ENCODE data around the gene PHRF1. TPM values are rescaled to one million over a fixed set of nuclear protein-coding genes. Genes with fewer than 3 reads are reported as not detected.

Gene PHRF1, protein sequence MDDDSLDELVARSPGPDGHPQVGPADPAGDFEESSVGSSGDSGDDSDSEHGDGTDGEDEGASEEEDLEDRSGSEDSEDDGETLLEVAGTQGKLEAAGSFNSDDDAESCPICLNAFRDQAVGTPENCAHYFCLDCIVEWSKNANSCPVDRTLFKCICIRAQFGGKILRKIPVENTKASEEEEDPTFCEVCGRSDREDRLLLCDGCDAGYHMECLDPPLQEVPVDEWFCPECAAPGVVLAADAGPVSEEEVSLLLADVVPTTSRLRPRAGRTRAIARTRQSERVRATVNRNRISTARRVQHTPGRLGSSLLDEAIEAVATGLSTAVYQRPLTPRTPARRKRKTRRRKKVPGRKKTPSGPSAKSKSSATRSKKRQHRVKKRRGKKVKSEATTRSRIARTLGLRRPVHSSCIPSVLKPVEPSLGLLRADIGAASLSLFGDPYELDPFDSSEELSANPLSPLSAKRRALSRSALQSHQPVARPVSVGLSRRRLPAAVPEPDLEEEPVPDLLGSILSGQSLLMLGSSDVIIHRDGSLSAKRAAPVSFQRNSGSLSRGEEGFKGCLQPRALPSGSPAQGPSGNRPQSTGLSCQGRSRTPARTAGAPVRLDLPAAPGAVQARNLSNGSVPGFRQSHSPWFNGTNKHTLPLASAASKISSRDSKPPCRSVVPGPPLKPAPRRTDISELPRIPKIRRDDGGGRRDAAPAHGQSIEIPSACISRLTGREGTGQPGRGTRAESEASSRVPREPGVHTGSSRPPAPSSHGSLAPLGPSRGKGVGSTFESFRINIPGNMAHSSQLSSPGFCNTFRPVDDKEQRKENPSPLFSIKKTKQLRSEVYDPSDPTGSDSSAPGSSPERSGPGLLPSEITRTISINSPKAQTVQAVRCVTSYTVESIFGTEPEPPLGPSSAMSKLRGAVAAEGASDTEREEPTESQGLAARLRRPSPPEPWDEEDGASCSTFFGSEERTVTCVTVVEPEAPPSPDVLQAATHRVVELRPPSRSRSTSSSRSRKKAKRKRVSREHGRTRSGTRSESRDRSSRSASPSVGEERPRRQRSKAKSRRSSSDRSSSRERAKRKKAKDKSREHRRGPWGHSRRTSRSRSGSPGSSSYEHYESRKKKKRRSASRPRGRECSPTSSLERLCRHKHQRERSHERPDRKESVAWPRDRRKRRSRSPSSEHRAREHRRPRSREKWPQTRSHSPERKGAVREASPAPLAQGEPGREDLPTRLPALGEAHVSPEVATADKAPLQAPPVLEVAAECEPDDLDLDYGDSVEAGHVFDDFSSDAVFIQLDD (N-terminal part only)
- 10 to 100 TPM; 24.5 to 38.2 (median 28.7) TPM for total RNA-seq

DNA sequence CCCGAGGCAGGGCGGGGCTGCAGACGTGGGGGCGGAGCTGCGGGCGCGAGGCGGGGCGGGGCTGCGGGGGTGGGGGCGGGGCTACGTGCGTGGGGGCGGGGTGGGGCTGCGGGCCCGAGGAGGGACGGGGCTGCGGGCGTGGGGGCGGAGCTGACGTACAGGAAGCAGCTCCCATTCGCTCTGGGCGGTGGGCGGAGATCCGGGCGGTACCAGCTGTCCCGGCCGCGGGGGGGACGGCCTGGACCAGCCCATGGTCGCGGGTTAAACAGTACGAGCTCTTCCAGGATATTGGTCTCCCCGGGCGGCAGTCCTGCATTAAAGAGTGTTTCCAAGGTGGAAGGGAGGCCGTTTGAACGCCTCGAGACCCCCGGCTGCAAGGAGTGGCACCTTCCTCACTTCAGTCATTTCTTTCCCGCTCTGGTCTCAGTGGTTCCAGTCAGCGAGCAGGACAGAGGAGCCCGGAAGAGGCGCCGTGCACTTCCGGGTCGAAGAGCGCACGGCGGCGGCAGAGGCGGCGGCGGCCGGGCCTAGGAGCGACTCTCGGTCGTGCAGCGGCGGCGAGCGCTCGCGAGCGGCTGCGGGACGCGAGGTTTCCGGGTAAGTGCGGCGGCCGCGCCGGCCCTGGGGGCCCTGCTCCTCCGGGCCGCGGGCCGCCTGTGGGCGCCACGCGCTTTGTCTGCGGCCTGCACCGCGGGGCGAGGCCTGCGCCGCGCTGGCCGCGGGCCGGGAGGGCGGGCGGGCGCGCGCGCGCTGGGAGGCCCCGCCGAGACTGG is at the start of gene PHRF1:
Gene PHRF1 (plus strand): TSS at position 475 of the 773 bp plus-strand sequence. CDS start 5,043 bp downstream, outside the sequence.
- WGBS = 1% methylated on average over 32 of the region's 99 CpGs
- peaks cover 49 to 62% (median 55%) of the 10 kb centered on the region in 4 donors for H3K4me1 ChIP-seq
- intact Hi-C loops (cut with DNase I) = no loop called here
- H3K36me3 ChIP-seq = peaks cover 0 to 1% (median 0%) of the 10 kb centered on the region in 4 donors
- H3K27ac ChIP-seq (replicated peaks in 1 of 4) = peak within 1 kb of the TSS; percentile 91 to 94 (median 94)
- H3K27me3 ChIP-seq = no peaks in the 10 kb centered on the region
- peak within 1 kb of the TSS; percentile 64 to 94 (median 76) for H3K4me3 ChIP-seq
- no peaks in the 10 kb centered on the region for H3K9me3 ChIP-seq
- peak; percentile 98 for DNase-seq (ENCODE audit: extremely low spot score)
- TF ChIP-seq POLR2A (IDR thresholded peaks at IDR 0.05; ENCODE audit: low read depth) (peak; percentile 71), POLR2AphosphoS5 (IDR thresholded peaks at IDR 0.05) (peak; percentile 84 to 89), EP300 (IDR thresholded peaks at IDR 0.05) (peak; percentile 49)
- TF ChIP-seq, protein P1, sequence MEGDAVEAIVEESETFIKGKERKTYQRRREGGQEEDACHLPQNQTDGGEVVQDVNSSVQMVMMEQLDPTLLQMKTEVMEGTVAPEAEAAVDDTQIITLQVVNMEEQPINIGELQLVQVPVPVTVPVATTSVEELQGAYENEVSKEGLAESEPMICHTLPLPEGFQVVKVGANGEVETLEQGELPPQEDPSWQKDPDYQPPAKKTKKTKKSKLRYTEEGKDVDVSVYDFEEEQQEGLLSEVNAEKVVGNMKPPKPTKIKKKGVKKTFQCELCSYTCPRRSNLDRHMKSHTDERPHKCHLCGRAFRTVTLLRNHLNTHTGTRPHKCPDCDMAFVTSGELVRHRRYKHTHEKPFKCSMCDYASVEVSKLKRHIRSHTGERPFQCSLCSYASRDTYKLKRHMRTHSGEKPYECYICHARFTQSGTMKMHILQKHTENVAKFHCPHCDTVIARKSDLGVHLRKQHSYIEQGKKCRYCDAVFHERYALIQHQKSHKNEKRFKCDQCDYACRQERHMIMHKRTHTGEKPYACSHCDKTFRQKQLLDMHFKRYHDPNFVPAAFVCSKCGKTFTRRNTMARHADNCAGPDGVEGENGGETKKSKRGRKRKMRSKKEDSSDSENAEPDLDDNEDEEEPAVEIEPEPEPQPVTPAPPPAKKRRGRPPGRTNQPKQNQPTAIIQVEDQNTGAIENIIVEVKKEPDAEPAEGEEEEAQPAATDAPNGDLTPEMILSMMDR (IDR thresholded peaks at IDR 0.05) = no peak

DNA sequence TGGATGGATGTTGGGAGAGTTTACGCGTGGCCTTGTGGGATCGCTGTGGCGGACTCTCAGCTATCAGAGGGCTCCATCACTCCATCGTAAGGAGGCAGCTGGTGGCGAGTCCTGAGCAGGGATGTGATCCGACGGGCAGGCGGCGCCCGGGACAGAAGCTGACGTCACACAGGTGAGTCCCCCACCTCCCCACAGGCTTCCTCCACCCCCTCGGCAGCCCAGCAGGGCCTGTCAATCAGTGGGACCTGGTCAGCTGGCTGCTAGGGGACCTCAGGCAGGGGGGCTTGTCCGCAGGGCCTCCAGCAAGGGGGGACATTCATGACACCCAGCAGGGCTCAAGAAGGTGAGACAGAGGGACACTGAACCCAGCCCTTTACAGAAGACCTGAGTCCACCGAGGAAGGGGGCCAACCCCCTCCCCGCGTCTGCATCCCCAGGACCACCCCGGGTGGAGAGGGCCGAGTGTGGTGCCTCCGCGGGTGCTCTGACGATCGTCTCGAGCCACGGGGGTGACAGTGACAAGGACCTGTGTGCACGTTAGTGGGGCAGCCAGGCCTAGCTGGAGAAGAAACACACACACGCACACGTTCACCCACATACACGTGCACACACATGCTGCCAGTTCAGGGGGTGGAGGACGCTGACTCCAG is 48.0 kb upstream of the PHRF1 start:
- H3K27me3 ChIP-seq = no peaks in the 10 kb centered on the region
- peaks cover 18 to 29% (median 25%) of the 10 kb centered on the region in 4 donors for H3K36me3 ChIP-seq
- no peaks in the 10 kb centered on the region for H3K9me3 ChIP-seq
- no peak overlapping the region for H3K4me3 ChIP-seq
- no peak overlapping the region for H3K27ac ChIP-seq (replicated peaks in 1 of 4)
- H3K4me1 ChIP-seq = peaks cover 4 to 11% (median 7%) of the 10 kb centered on the region in 4 donors
- WGBS = 72% methylated on average over 7 of the region's 30 CpGs
- TF ChIP-seq, protein P1 (IDR thresholded peaks at IDR 0.05) = no peak
- TF ChIP-seq POLR2A (IDR thresholded peaks at IDR 0.05; ENCODE audit: low read depth) = no peak
- no peak for TF ChIP-seq POLR2AphosphoS5 (IDR thresholded peaks at IDR 0.05)
- no peak for TF ChIP-seq EP300 (IDR thresholded peaks at IDR 0.05)
- intact Hi-C loops (cut with DNase I) = no loop called here
- no peak for DNase-seq (ENCODE audit: extremely low spot score)

DNA sequence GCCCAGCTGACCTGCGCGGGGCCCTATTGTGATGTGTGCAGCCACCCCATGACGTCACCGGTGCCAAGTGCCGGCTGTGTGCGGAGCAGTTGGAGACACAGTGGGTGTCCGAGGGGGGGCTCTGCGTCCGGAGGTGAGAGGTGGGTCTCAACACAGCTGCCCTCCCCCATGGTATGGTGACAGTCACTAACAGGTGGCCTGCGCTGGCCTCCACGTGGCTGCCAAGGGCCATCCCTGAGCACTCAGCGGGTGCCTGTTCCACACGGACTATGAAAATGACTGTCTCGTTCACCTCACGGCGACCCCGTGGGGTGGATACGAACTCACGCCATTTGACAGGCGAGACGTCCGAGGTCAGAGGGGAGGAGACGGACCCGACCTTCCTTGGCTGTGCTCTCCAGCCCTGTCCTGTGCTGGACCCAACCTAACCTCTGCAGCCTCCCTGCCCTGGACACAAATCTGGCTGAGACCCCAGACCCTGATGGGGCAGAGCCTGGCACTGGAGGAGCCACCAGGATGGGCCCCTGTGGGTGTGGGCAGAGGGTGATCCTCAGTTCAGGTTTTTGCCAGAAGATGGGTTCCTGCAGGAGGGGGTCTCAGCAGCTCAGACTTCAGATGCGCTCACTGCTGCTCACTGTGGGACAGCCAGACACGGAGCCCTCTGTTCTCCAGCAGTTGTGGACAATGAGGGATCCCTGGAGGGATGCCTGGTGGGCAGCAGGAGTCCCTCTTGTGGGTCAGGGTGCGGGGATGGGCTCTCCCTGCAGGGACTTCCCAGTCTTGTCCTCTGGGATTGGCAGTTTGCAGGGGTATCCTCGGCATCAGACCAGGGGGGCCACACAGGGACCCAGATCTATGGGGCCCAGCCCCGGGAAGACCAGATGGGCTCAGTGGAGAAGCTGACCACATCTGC is 47.2 kb upstream of the PHRF1 start:
- Histone ChIP-seq H3K4me1 (peaks cover 9 to 19% (median 15%) of the 10 kb centered on the region in 4 donors), H3K27me3 (no peaks in the 10 kb centered on the region), H3K27ac (replicated peaks in 1 of 4) (no peak overlapping the region), H3K36me3 (peaks cover 21 to 35% (median 32%) of the 10 kb centered on the region in 4 donors), H3K4me3 (no peak overlapping the region), H3K9me3 (no peaks in the 10 kb centered on the region)
- TF ChIP-seq, protein P1 (IDR thresholded peaks at IDR 0.05) = no peak
- no peak for TF ChIP-seq POLR2AphosphoS5 (IDR thresholded peaks at IDR 0.05)
- no peak for TF ChIP-seq EP300 (IDR thresholded peaks at IDR 0.05)
- TF ChIP-seq POLR2A (IDR thresholded peaks at IDR 0.05; ENCODE audit: low read depth) = no peak
- intact Hi-C loops (cut with DNase I) = no loop called here
- WGBS = 69% methylated on average over 20 of the region's 29 CpGs
- DNase-seq (ENCODE audit: extremely low spot score) = no peak

Measured in esophagus muscularis mucosa (tissue), 4 donors.